Fibroblast of lung (primary cell): ENCODE results near the gene GALNT2. TPM values are rescaled to one million over a fixed set of nuclear protein-coding genes. Genes with fewer than 3 reads are reported as not detected.

Experiments
- DNase-seq, 2 donors: peaks; one replicate each; pipeline versions ENCODE4 v3.0.0 to v3.0.0-alpha.2; 2010; ENCODE audit warnings: low read depth in 2 of 2
- H2AFZ ChIP-seq: 2 replicates; pipeline ENCODE4 v1.5.1; 2012; ENCODE audit warnings: low read length, control low read depth, inconsistent platforms
- H3K27ac ChIP-seq: 2 replicates; pipeline ENCODE4 v1.5.1; 2011; ENCODE audit warnings: low read length, control low read depth; ENCODE audit not compliant: insufficient read depth
- H3K27me3 ChIP-seq: 2 replicates; pipeline ENCODE4 v1.5.1; 2011; ENCODE audit warnings: mild to moderate bottlenecking, low read length; ENCODE audit not compliant: control insufficient read depth, insufficient read depth
- H3K36me3 ChIP-seq: 2 replicates; pipeline ENCODE4 v1.5.1; 2011; ENCODE audit warnings: low read length; ENCODE audit not compliant: control insufficient read depth, insufficient read depth
- H3K4me1 ChIP-seq: 2 replicates; pipeline ENCODE4 v1.5.1; 2011; ENCODE audit warnings: low read length; ENCODE audit not compliant: control insufficient read depth, insufficient read depth; ENCODE audit errors: extremely low read depth
- H3K4me2 ChIP-seq: 2 replicates; pipeline ENCODE4 v1.5.1; 2011; ENCODE audit warnings: low read length, control low read depth; ENCODE audit not compliant: insufficient read depth; ENCODE audit errors: extremely low read depth
- H3K4me3 ChIP-seq, 4 experiments: fragments of 200-600 bp in 1 of 4; sonication (generic) in 1 of 4; replicated peaks in 1 of 4; 2 replicates each; pipeline ENCODE4 v1.5.1; 2011 to 2016; ENCODE audit warnings: low read length in 4 of 4, low read depth in 3 of 4, mild to moderate bottlenecking in 3 of 4, control low read depth in 2 of 4, inconsistent platforms in 1 of 4, mixed read lengths in 1 of 4; ENCODE audit not compliant: insufficient read depth in 1 of 4; ENCODE audit errors: control extremely low read depth in 1 of 4
- H3K79me2 ChIP-seq: 2 replicates; pipeline ENCODE4 v1.5.1; 2012; ENCODE audit warnings: mild to moderate bottlenecking, low read length, inconsistent platforms; ENCODE audit not compliant: control insufficient read depth, insufficient read depth
- H3K9ac ChIP-seq: 2 replicates; pipeline ENCODE4 v1.5.1; 2011; ENCODE audit warnings: mild to moderate bottlenecking, low read length, control low read depth; ENCODE audit not compliant: insufficient read depth
- H3K9me3 ChIP-seq: 2 replicates; pipeline ENCODE4 v1.5.1; 2012; ENCODE audit warnings: low read depth, low read length; ENCODE audit not compliant: control insufficient read depth, insufficient read depth
- H4K20me1 ChIP-seq: 2 replicates; pipeline ENCODE4 v1.5.1; 2011; ENCODE audit warnings: low read length; ENCODE audit not compliant: control insufficient read depth, insufficient read depth; ENCODE audit errors: extremely low read depth
- EZH2 ChIP-seq: IDR thresholded peaks from 2 replicates; pipeline ENCODE4 v1.5.1; 2012; ENCODE audit warnings: low read length, control low read depth, mild to moderate bottlenecking; ENCODE audit errors: missing control alignments
- polyA plus RNA-seq, 2 donors: library from polyadenylated mRNA; depleted of rRNA in 1 of 2; stranded (reverse) in 1 of 2; unstranded in 1 of 2; fragments of >200 nt; gene quantifications; 2 replicates each; pipeline ENCODE4 v1.2.1, GENCODE V29; 2011 to 2012; ENCODE audit warnings: missing spikeins in 1 of 2
- total RNA-seq: library from RNA; depleted of rRNA; stranded (reverse); fragments of >200 nt; gene quantifications from 2 replicates; pipeline ENCODE4 v1.2.1, GENCODE V29; 2014
- TF ChIP-seq, protein P1 (sequence below), 2 donors: IDR thresholded peaks in 1 of 2; conservative IDR thresholded peaks in 1 of 2; 1 replicate in 1 of 2; 2 replicates in 1 of 2; pipeline ENCODE4 v1.5.1; 2011 to 2012; ENCODE audit warnings: low read length in 2 of 2, control low read depth in 1 of 2, inconsistent platforms in 1 of 2, low read depth in 1 of 2, mild to moderate bottlenecking in 1 of 2

Gene GALNT2
- total and polyA plus RNA-seq, 2 donors (not counting 1 experiment from before 2014, with no cell fraction given) = 106 to 115 TPM

DNA sequence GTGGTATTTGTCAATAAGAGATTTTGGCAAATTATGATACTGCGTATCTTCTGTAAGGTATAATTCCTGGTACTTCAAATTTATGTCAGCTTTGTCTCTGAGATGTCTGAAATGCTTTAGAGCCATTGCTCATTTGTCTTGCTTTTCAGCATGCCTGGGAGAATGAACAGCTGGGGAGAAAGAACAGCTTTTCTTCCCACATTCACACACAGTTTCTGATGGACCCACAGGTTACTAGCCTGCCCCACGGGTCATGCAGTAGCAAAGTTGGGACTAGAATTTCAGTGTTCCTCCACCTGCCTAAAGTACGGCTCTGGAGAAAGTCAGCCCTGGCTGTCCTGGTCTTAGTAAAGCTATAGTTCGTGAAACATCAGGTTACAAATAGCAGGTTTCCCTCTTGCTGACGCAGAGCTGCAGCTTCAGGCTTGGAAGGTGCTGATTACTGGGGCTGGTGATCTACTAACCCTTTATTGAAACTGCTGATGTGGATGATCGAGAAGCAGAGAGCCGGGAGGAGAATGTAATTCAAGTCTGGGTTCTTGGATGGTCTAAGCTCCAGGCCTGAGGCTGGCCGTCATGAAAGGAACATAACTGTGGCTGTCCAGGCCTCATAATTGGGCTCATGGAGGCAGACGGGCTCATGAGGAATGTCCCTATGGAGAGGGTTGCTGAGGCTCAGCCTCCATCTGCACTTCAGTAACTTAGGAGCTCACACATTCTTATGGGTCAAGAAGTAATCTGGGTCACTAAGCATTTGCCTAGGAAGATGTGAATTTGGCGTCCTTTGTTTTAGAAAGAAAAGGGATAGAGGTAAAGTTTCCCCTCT lies 12.4 kb downstream of the GALNT2 start:
- H3K27ac ChIP-seq = no peak overlapping the region
- no peaks in the 10 kb centered on the region for H3K9me3 ChIP-seq
- no peak overlapping the region for H3K4me3 ChIP-seq
- DNase-seq = no peak
- H3K36me3 ChIP-seq = no peaks in the 10 kb centered on the region
- no peaks in the 10 kb centered on the region for H3K27me3 ChIP-seq
- no peak overlapping the region for H3K9ac ChIP-seq
- H4K20me1 ChIP-seq = no peaks in the 10 kb centered on the region
- peaks cover 90% of the 10 kb centered on the region for H3K79me2 ChIP-seq
- H3K4me2 ChIP-seq = no peak overlapping the region
- peaks cover 16% of the 10 kb centered on the region for H3K4me1 ChIP-seq
- TF ChIP-seq, protein P1, sequence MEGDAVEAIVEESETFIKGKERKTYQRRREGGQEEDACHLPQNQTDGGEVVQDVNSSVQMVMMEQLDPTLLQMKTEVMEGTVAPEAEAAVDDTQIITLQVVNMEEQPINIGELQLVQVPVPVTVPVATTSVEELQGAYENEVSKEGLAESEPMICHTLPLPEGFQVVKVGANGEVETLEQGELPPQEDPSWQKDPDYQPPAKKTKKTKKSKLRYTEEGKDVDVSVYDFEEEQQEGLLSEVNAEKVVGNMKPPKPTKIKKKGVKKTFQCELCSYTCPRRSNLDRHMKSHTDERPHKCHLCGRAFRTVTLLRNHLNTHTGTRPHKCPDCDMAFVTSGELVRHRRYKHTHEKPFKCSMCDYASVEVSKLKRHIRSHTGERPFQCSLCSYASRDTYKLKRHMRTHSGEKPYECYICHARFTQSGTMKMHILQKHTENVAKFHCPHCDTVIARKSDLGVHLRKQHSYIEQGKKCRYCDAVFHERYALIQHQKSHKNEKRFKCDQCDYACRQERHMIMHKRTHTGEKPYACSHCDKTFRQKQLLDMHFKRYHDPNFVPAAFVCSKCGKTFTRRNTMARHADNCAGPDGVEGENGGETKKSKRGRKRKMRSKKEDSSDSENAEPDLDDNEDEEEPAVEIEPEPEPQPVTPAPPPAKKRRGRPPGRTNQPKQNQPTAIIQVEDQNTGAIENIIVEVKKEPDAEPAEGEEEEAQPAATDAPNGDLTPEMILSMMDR (conservative IDR thresholded peaks at IDR 0.05 in 1 of 2, IDR thresholded peaks at IDR 0.05 in 1 of 2; ENCODE audit: low read depth in 1 of 2, low read length in 2 of 2) = no peak
- TF ChIP-seq EZH2 = no peak
- H2AFZ ChIP-seq = no peak overlapping the region

DNA sequence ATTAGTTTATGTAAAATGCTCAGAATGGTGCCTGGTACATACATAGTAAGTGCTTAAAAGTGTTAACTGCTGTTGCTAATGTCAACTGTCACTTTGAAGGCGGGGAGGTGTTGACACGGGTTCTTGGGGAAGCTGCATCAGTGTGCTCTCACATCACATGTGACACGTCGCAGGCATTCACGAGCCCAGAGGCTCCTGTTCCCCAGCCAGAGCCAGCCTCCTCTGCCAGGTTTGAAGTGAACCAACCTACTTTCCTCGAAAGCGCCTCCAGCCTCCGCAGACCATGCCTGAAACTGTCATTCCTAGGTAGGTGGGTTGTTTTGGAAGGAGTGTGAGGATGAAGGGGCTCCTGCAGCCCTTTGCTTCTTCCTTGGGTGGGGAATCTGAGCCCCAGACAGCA lies 13.8 kb downstream of the GALNT2 start:
- H2AFZ ChIP-seq = no peak overlapping the region
- DNase-seq = no peak
- H3K9me3 ChIP-seq = no peaks in the 10 kb centered on the region
- H3K27ac ChIP-seq = no peak overlapping the region
- H3K36me3 ChIP-seq = no peaks in the 10 kb centered on the region
- H3K4me2 ChIP-seq = no peak overlapping the region
- H3K79me2 ChIP-seq = peaks cover 88% of the 10 kb centered on the region
- H4K20me1 ChIP-seq = no peaks in the 10 kb centered on the region
- H3K4me3 ChIP-seq = no peak overlapping the region
- H3K27me3 ChIP-seq = no peaks in the 10 kb centered on the region
- TF ChIP-seq, protein P1 (conservative IDR thresholded peaks at IDR 0.05 in 1 of 2, IDR thresholded peaks at IDR 0.05 in 1 of 2; ENCODE audit: low read depth in 1 of 2, low read length in 2 of 2) = no peak
- TF ChIP-seq EZH2 = no peak
- H3K4me1 ChIP-seq = peaks cover 28% of the 10 kb centered on the region
- H3K9ac ChIP-seq = no peak overlapping the region

DNA sequence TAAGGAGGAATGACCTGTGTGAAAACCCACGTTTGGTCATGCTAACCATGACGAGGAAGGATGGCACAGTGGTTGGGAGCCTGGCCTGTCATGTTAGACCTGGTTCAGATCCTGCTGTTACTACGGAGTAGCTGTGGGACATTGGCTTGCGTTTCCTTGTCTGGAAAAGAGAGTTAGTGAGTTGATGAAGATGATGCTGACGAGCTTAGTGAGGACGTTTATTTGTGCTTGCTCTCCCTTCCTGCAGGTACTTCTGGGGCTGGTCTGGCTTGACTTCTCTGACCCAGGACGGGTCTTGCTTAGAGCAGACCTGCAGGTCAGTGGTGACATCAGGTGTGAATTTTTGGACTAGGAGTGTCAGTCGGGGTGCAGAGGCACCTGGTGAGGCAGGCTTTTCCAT lies 14.7 kb downstream of the GALNT2 start:
- H3K9ac ChIP-seq = no peak overlapping the region
- no peak overlapping the region for H3K4me3 ChIP-seq
- no peak overlapping the region for H3K27ac ChIP-seq
- no peak for DNase-seq
- H3K36me3 ChIP-seq = no peaks in the 10 kb centered on the region
- H4K20me1 ChIP-seq = no peaks in the 10 kb centered on the region
- H3K27me3 ChIP-seq = no peaks in the 10 kb centered on the region
- no peak for TF ChIP-seq EZH2
- TF ChIP-seq, protein P1 (conservative IDR thresholded peaks at IDR 0.05 in 1 of 2, IDR thresholded peaks at IDR 0.05 in 1 of 2; ENCODE audit: low read depth in 1 of 2, low read length in 2 of 2) = no peak
- H3K4me1 ChIP-seq = peaks cover 31% of the 10 kb centered on the region
- peaks cover 88% of the 10 kb centered on the region for H3K79me2 ChIP-seq
- H3K4me2 ChIP-seq = no peak overlapping the region
- H2AFZ ChIP-seq = no peak overlapping the region
- H3K9me3 ChIP-seq = no peaks in the 10 kb centered on the region
